Osteocyte (in vitro differentiated cells): Measurements from ENCODE around the gene UVSSA. TPM values are rescaled to one million over a fixed set of nuclear protein-coding genes. Genes with fewer than 3 reads are reported as not detected.

ENCODE experiments used
- DNase-seq: peaks from one replicate; pipeline ENCODE4 v3.0.0; 2021; ENCODE audit warnings: mixed read lengths; ENCODE audit not compliant: unreplicated experiment; ENCODE audit errors: extremely low spot score
- H3K27ac Mint-ChIP-seq: one replicate; pipeline ENCODE4 v1.8.0; 2021; ENCODE audit warnings: mild to moderate bottlenecking, mixed read lengths; ENCODE audit not compliant: unreplicated experiment
- H3K27me3 Mint-ChIP-seq: one replicate; pipeline ENCODE4 v1.8.0; 2021; ENCODE audit warnings: mixed read lengths; ENCODE audit not compliant: unreplicated experiment
- H3K36me3 Mint-ChIP-seq: one replicate; pipeline ENCODE4 v1.8.0; 2021; ENCODE audit warnings: mixed read lengths; ENCODE audit not compliant: unreplicated experiment
- H3K4me1 Mint-ChIP-seq: one replicate; pipeline ENCODE4 v1.8.0; 2021; ENCODE audit warnings: mixed read lengths; ENCODE audit not compliant: unreplicated experiment
- H3K4me3 Mint-ChIP-seq: one replicate; pipeline ENCODE4 v1.8.0; 2021; ENCODE audit warnings: mild to moderate bottlenecking, moderate library complexity, mixed read lengths; ENCODE audit not compliant: unreplicated experiment
- H3K9me3 Mint-ChIP-seq: one replicate; pipeline ENCODE4 v1.8.0; 2021; ENCODE audit warnings: mixed read lengths; ENCODE audit not compliant: unreplicated experiment
- total RNA-seq: library from RNA; stranded (reverse); gene quantifications from 2 replicates; pipeline ENCODE4 v1.2.1, GENCODE V29; 2021
- TF ChIP-seq, protein P1 (sequence below): fragments of 200-600 bp; sonication (generic); IDR thresholded peaks from 2 replicates; pipeline ENCODE4 v1.5.0; 2021; ENCODE audit warnings: antibody characterized with exemption, mild to moderate bottlenecking, moderate library complexity

The UVSSA gene
- total RNA-seq, 1 donor from 2014 or later: 26.7 TPM

DNA sequence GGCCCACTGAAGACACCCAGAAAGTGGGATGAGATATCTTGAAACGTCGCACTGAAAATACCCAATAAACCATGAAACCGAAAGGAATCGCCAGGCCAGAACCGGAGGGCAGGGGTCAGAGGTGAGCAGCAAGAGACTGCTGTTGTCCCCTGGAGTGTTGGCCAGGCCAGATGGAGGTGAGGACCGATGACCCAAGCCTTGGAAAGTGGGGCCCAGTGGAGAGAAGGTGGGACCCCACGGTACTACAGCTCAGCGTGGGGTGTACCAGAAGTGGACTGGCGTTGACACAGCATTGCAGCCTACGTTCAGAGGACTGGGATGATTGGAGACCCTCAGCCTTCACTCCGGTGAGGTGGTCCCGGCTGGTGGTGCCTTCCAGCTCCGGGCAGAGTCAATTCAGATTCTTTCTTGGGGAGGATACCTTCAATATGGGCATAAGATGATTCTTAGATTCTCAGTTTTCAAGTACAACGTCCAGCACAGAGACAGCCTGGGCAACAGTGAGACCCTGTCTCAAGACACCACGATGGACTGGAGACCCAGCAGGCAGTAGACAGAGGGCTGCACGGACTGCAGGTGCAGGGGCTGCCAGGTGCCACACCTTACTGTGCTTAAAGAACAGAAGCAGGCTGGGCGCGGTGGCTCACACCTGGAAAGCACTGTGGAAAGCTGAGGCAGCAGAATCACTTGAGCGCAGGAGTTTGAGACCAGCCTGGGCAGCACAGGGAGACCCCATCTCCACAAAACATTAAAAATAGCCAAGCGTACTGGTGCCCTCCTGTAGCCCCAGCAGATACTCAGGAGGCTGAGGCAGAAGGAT lies 34.0 kb upstream of the UVSSA start:
- no peak overlapping the region for H3K4me3 Mint-ChIP-seq
- no peak for DNase-seq
- H3K4me1 Mint-ChIP-seq: peaks cover 24% of the 10 kb centered on the region
- H3K27me3 Mint-ChIP-seq: no peaks in the 10 kb centered on the region
- H3K27ac Mint-ChIP-seq: no peak overlapping the region
- H3K9me3 Mint-ChIP-seq: no peaks in the 10 kb centered on the region
- TF ChIP-seq, protein P1, sequence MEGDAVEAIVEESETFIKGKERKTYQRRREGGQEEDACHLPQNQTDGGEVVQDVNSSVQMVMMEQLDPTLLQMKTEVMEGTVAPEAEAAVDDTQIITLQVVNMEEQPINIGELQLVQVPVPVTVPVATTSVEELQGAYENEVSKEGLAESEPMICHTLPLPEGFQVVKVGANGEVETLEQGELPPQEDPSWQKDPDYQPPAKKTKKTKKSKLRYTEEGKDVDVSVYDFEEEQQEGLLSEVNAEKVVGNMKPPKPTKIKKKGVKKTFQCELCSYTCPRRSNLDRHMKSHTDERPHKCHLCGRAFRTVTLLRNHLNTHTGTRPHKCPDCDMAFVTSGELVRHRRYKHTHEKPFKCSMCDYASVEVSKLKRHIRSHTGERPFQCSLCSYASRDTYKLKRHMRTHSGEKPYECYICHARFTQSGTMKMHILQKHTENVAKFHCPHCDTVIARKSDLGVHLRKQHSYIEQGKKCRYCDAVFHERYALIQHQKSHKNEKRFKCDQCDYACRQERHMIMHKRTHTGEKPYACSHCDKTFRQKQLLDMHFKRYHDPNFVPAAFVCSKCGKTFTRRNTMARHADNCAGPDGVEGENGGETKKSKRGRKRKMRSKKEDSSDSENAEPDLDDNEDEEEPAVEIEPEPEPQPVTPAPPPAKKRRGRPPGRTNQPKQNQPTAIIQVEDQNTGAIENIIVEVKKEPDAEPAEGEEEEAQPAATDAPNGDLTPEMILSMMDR: no peak
- peaks cover 30% of the 10 kb centered on the region for H3K36me3 Mint-ChIP-seq

GRCh38 chr4:1315306-1315705 lies 31.7 kb upstream of the UVSSA start:
- Mint-ChIP-seq H3K36me3 (peaks cover 43% of the 10 kb centered on the region), H3K4me1 (peaks cover 2% of the 10 kb centered on the region), H3K27me3 (no peaks in the 10 kb centered on the region), H3K9me3 (no peaks in the 10 kb centered on the region), H3K27ac (no peak overlapping the region), H3K4me3 (no peak overlapping the region)
- no peak for DNase-seq
- TF ChIP-seq, protein P1: no peak

DNA sequence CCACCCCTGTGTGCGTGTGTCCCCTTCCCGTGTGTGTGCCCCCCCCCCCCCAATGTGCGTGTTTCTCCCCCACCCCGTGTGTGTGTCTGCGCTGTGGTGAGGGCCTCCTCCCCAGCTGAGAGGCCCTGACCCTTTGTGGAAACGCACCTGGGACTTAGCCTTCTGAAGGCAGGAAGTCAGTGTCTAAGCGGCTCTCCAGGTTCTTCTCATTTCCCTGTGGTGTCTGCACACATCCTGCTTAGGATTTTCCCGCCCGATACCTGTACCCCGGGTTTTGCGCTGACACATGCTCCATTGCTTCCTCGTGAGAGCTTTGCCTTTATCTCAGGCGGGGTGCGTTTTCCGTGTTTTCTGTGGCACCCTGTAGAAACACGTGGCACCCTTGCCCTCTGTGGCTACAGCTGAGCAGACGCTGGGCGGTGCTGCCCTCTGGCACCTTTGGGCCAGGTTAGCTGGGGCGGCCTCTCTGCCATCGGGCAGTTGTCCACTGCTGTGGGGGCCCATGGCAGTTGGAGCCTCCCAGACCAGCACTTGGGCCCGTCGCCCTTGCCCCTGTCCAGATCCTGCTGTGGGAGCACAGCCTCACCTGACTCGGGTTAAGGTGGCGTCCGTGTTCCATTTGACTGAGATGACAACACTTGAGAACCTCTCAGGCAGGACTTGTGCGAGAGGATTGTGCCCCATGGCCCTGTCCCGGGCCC lies 31.0 kb upstream of the UVSSA start:
- Mint-ChIP-seq H3K9me3 (no peaks in the 10 kb centered on the region), H3K36me3 (peaks cover 46% of the 10 kb centered on the region)

GRCh38 chr4:1316537-1317168 lies 30.4 kb upstream of the UVSSA start:
- no peaks in the 10 kb centered on the region for H3K27me3 Mint-ChIP-seq
- H3K27ac Mint-ChIP-seq: no peak overlapping the region
- TF ChIP-seq, protein P1: no peak
- no peak overlapping the region for H3K4me3 Mint-ChIP-seq
- DNase-seq: no peak
- peaks cover 46% of the 10 kb centered on the region for H3K36me3 Mint-ChIP-seq
- H3K4me1 Mint-ChIP-seq: no peaks in the 10 kb centered on the region
- no peaks in the 10 kb centered on the region for H3K9me3 Mint-ChIP-seq

More for the DNA sequence above, 31.0 kb upstream of the UVSSA start:
- TF ChIP-seq, protein P1: no peak
- Mint-ChIP-seq H3K4me1 (no peaks in the 10 kb centered on the region), H3K27me3 (no peaks in the 10 kb centered on the region), H3K27ac (no peak overlapping the region), H3K4me3 (no peak overlapping the region)
- no peak for DNase-seq
